ENCODE data around the gene FBP2. TPM values are rescaled to one million over a fixed set of nuclear protein-coding genes. Genes with fewer than 3 reads are reported as not detected.

The FBP2 gene
- total RNA-seq, 1 donor from 2014 or later: not detected

- DNase-seq (ENCODE audit: low read depth): no peak
- H3K4me3 ChIP-seq (ENCODE audit: low read depth, low read length): no peak overlapping the region
- TF ChIP-seq, protein P1, sequence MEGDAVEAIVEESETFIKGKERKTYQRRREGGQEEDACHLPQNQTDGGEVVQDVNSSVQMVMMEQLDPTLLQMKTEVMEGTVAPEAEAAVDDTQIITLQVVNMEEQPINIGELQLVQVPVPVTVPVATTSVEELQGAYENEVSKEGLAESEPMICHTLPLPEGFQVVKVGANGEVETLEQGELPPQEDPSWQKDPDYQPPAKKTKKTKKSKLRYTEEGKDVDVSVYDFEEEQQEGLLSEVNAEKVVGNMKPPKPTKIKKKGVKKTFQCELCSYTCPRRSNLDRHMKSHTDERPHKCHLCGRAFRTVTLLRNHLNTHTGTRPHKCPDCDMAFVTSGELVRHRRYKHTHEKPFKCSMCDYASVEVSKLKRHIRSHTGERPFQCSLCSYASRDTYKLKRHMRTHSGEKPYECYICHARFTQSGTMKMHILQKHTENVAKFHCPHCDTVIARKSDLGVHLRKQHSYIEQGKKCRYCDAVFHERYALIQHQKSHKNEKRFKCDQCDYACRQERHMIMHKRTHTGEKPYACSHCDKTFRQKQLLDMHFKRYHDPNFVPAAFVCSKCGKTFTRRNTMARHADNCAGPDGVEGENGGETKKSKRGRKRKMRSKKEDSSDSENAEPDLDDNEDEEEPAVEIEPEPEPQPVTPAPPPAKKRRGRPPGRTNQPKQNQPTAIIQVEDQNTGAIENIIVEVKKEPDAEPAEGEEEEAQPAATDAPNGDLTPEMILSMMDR (conservative IDR thresholded peaks at IDR 0.05; ENCODE audit: low read depth, low read length): no peak
Measured at GRCh38 chr9:94511955-94512265, 81.7 kb downstream of the FBP2 start.

GRCh38 chr9:94511134-94511954 lies 82.3 kb downstream of the FBP2 start:
- H3K4me3 ChIP-seq (ENCODE audit: low read depth, low read length): no peak overlapping the region
- TF ChIP-seq, protein P1 (conservative IDR thresholded peaks at IDR 0.05; ENCODE audit: low read depth, low read length): no peak
- no peak for DNase-seq (ENCODE audit: low read depth)

Other genes with a start within 250 kb of the FBP2 start
- not detected in 2 replicates for gene PCAT7, start 38.7 kb downstream of the FBP2 start, total RNA-seq
- gene FBP1, start 45.7 kb upstream of the FBP2 start, total RNA-seq: 1.6 and 2.9 TPM in 2 replicates
- 27.0 and 63.0 TPM in 2 replicates for gene AOPEP, start 132.9 kb upstream of the FBP2 start, total RNA-seq

All from epithelial cell of proximal tubule (primary cell).